ENCODE measurements around the gene EME1.
"Not testable (repeated sequence)": the region's sequence is repeated elsewhere in the genome, so short reads cannot be mapped to it uniquely, and the experiment has no call there.

The EME1 gene

GRCh38 chr17:50396261-50397110 lies 23.5 kb downstream of the EME1 start:
- peak in 1 of 2 experiments; percentile 34 for DNase-seq

GRCh38 chr17:50397111-50397918 lies 24.3 kb downstream of the EME1 start, which contains the start of gene LRRC59:
TSS of gene LRRC59 (minus strand) at chr17:50397523. CDS start at chr17:50397317, 206 bp downstream.
- peak; percentile 93 to 95 for DNase-seq

- no peak for DNase-seq
Observed at GRCh38 chr17:50397919-50398285, 24.9 kb downstream of the EME1 start.

DNA sequence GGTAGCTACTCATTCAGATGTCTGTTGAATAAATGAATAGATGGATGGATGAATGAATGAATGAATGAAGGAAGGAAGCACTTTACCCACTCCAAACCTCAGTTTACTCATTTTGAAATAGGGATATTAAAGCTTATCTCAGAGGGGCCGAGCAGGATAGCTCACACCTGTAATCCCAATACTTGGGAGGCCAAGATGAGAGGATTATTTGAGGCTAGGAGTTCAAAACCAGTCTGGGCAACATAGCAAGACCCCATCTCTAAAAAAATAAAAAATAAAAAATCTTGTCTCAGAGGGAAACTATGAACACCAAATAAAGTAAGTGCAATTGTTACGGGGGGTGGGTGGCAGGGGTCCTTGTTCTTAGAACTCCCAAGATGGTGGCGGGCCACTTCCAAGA lies 25.6 kb downstream of the EME1 start:
- DNase-seq, result not testable (repeated sequence)

DNA sequence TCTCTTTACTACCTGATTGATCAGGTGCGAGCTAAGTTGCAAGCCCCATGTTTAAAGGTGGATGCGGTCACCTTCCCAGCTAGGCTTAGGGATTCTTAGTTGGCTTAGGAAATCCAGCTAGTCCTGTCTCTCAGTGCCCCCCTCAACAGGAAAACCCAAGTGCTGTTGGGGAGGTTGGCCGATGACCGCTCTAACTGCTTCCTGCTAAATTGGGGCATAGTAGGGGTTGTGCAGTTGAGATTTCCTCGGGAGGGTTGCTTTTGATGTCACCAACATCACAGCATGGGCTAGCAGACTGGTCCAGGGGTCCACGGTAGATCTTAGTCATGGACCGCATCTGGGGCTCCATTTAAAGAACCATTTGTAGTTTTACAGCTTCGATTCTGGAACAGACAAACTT lies 26.6 kb downstream of the EME1 start:
- DNase-seq, result not testable (repeated sequence)

GRCh38 chr17:50405351-50405750 lies 32.3 kb downstream of the EME1 start:
- DNase-seq, result not testable (repeated sequence)

DNA sequence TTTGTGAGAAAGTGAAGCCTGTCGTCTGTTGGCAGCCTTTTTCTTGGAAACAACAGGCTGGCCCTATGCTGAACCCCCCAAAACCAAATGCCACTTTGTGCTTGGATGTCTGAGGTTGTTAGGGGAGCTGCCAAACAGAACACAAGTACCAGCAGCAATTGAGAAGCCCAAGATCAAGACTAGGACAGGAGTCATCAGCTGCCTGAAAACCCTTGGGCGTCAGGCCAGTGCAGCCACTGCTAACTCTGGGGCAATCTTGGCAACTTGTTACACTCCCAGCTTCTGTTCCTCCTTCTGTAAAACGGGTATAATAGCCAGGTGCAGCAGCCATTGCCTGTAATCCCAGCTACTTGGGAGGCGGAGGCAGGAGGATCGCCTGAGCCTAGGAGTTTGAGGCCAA lies 33.5 kb downstream of the EME1 start:
- DNase-seq, result no peak

DNA sequence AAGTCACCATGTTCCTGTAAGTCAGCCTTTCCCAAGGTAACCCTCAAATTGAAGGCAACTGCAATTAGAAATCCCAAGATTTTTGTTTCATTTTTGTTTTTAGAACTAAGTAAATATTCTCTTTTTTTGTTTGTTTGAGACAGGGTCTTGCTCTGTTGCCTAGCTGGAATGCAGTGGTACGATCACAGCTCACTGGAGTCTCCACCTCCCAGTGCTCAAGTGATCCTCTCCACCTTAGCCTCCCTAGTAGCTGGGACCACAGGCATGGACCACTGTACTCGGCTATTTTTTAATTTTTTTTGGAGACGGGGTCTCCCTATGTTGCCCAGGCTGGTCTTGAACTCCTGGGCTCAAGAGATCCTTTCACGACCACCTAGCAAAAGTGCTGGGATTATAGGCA lies 34.9 kb downstream of the EME1 start:
- no peak for DNase-seq

DNA sequence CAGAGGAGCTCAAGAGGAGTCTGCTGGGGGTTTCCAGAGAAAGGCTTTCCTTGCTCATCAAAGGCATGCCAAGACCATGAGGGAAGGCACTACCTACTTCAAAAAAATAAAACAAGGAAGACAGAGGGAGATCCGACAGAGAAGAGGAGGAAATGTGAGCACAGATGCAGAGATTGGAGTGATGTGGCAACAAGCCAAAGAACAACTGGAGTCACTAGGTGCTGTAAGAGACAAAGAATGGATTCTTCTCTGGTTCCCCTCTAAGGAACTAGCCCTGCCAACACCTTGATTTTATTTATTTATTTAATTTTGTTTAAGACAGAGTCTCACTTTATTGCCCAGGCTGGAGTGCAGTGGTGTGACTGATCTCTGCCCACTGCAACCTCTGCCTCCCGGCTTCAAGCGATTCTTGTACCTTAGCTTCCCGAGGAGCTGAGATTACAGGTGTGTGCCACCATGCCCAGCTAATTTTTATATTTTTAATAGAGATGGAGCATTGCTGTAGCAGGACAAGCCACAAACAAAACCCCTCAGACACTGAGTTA lies 39.2 kb downstream of the EME1 start:
- DNase-seq, result no peak

GRCh38 chr17:50414808-50415207 lies 41.8 kb downstream of the EME1 start:
- no peak for DNase-seq

DNA sequence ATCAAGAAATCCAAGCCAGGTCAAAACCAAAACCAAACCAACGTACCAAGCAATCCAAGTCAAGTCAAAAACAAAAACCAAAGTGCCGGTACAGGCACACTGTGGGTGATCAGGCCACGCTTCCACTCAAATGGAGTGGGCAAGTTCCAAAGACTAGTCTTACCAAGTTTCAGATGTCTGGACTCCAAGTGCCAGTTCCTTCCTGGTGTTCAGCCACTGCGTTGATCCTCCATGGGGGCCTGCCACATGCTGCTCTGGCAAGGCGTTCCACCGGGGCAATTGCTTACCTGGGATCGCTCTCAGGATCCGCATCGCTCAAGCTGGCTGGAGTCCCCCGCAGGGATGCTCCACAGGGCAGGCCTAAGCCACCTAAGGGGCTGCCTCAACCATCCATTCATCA lies 46.5 kb downstream of the EME1 start:
- DNase-seq, result not testable (repeated sequence)

- DNase-seq, result no peak
Observed at GRCh38 chr17:50420419-50421112, 47.5 kb downstream of the EME1 start.

GRCh38 chr17:50421308-50422051 lies 48.5 kb downstream of the EME1 start:
- peak in 1 of 2 experiments; percentile 18 for DNase-seq

DNA sequence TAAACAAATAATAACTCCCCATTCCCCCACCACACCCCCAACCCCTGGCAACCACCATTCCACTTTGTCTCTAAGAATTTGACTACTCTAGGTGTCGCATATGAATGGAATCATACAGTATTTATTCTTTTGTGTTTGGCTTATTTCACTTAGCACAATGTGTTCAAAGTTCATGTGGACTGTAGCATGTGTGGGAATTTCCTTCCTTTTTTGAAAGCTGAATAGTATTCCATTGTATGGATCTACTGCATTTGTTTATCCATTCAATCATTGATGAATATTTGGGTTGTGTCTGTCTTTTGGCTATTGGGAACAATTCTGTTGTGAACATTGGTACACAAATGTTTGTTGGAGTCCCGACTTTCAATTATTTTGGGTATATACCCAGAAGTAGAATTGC lies 49.7 kb downstream of the EME1 start:
- no peak for DNase-seq

DNA sequence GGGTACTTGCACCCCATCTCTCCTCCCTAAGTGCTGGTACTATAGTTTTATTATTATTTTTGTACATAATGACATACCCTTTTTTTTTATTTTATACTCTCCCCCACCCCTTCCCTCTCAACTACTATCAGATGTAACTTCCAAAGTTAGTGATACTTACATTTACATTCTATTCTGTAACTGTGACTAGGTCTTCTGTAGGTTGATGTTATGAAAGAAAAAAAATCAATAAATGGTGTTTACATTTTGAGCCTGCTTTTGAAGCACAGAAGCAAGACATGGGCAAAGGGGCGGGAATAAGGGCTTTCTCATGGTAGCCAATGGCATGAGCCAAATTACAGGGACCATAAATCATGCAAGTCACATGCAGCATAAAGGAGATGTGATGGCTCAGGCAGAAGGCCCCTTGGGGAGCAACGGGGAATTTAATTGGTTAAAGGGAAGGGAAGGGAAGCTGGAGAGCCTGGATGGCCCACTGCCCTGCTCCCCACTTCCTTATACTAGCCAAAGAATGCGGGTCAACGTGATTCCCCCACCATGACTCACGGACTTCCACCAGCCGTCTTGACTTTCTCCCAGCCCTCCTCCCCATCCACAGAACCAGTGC lies 50.6 kb downstream of the EME1 start:
- no peak for DNase-seq

- no peak for DNase-seq
Observed at GRCh38 chr17:50424246-50424995, 51.4 kb downstream of the EME1 start.

DNA sequence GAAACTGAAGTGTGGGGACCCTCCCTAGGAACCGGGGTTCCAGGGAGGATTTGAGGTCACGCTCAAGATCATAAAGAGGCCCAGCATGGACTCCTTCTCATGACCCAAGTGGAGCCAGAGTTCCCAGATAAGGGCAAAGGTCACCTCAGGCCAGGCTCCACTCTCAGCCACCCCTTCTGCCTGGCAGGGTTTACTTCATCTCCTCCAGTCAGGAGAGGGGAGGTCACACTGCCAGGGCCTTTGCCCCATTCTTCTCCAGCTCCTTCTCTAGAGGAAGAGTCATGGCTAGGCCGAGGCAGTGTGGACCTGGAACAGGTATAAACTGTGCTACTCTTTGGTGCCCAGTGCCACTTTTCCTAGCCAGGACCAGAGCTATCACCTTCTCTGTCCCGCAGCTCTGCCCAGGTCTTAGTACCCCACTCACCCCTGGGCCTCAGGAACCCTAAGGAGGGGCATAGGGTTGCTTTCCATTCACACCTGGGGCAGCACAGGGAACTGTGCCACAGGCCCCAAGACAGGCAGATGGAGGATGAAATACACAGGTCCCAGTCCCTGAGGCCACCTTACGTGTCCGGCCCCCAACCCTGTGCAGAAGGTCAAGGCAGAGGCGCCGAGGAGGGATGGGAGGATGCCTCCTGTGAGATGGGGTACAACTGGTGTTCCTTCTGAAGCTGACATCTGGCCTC lies 52.1 kb downstream of the EME1 start:
- DNase-seq, result no peak

DNA sequence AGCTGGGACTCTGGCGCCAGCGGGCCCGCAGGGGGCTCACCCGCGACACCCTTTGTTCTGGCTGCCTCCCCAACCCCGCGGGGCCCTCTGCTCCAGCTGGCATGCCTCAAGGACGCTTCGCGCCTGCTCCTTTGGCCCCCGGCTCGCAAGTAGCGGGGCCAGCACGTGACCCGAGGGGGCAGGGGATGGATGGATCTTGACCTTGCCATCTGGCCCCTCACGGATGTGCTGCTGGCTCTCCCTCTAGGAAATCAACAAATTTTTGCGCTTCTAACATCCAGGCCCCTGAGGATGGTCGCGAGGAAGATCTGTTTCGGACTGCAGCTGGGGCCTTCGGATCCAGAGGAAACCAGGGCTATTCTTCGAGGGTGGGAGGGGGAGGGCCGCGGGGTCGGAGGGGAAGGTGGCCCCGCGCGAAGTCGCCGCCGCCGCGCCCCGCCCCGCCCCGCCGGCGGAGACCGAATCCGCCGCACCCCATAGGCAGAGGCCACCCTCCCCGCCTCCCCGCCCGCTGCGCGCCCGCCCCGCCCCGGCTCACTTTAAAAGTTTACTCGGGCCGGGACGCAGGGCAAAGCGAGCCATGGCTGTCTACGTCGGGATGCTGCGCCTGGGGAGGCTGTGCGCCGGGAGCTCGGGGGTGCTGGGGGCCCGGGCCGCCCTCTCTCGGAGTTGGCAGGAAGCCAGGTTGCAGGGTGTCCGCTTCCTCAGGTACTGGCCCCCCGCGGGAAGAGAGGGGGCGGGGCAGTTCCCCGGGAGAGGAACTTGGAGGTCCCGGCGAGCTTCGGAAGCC lies 52.8 kb downstream of the EME1 start, which contains the start of gene ACSF2:
ACSF2 (plus strand) TSS at position 537 of the 790 bp plus-strand sequence; CDS start at position 581, 44 bp downstream.
- peak; percentile 68 to 74 for DNase-seq

DNA sequence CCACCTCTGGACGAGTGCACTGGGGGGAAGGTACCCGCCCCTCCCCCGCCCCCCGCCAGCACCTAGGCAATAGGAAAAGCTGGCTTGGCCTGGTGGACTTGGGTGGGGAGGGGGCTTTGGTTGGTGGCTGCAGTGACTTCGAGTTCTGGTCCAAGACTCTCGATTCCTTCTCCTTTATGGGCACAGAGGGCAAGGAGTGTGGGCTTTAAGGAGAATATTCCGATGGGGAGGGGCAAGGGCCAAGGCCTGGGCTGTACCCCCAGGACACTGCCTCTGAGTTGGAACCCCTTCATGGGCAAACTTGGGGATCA lies 53.4 kb downstream of the EME1 start:
- no peak for DNase-seq

Measured in activated CD4-positive, alpha-beta T cell treated with anti-CD3 and anti-CD28 coated beads, Interleukin-2, amount 50 U/mL, for 48 hours (primary cell).